ENCODE results near the gene CD81.
A peak's percentile ranks its signal among the peaks of the same experiment; 100 is the strongest.

Gene CD81, protein sequence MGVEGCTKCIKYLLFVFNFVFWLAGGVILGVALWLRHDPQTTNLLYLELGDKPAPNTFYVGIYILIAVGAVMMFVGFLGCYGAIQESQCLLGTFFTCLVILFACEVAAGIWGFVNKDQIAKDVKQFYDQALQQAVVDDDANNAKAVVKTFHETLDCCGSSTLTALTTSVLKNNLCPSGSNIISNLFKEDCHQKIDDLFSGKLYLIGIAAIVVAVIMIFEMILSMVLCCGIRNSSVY

DNA sequence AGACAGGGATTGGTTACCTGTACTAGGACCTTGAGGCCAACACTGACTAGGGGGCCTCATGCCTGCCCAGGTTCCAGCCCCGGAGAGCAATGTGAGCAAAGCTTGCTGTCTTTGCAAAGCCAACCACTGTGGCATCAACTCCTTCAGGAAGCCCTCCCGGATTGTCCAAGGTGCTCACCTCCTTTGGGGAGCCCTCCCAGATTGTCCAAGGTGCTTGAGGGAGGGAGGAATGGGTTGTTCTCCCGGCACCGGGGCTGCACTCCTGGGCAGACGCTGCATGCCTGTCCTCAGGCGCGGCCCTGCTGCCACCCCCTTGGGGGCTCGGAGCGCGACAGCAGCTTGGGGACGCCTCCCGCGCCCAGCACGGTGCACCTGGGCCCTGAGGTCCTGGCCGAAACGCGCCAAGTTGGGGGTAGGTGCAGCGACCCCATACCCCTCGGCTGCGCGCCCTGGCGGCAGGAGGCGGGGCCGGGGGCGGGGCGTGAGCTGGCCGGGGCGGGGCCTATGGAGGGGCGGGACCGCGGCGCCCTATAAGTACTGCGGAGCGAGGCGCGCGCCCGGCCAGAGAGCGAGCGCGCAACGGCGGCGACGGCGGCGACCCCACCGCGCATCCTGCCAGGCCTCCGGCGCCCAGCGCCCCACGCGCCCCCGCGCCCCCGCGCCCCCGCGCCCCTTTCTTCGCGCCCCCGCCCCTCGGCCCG lies at the start of gene CD81:
Gene CD81 (plus strand): TSS at position 560 of the 701 bp plus-strand sequence. CDS start 240 bp downstream, outside the sequence.
- Histone ChIP-seq H3K9me3 (ENCODE audit: insufficient read depth, low read length) (no peaks in the 10 kb centered on the region), H3K36me3 (ENCODE audit: low read length) (no peaks in the 10 kb centered on the region), H3K9me2 (replicated peaks; ENCODE audit: insufficient read depth, low read length) (no peaks in the 10 kb centered on the region), H3K9ac (ENCODE audit: low read length) (peak within 1 kb of the TSS; percentile 97), H3K27me3 (ENCODE audit: low read length) (no peaks in the 10 kb centered on the region), H3K79me2 (ENCODE audit: insufficient read depth, low read length) (peaks cover 44% of the 10 kb centered on the region), H3F3A (ENCODE audit: insufficient read depth) (peaks cover 11% of the 10 kb centered on the region; the same call in 1 of the 2 replicates), H3K4me3 (ENCODE audit: insufficient read depth, low read length, poor library complexity, severe bottlenecking) (peak within 1 kb of the TSS; percentile 94), H2AFZ (ENCODE audit: low read depth, low read length, severe bottlenecking) (no peak within 1 kb of the TSS), H4K20me1 (ENCODE audit: low read depth, low read length) (peaks cover 21% of the 10 kb centered on the region), H3K27ac (ENCODE audit: low read depth, low read length) (peak within 1 kb of the TSS; percentile 71), H3K4me2 (ENCODE audit: low read depth, low read length, poor library complexity, severe bottlenecking) (peak within 1 kb of the TSS; percentile 77)
- TF ChIP-seq EZH2phosphoT487 (conservative IDR thresholded peaks at IDR 0.05; ENCODE audit: low read length), result no peak
- TF ChIP-seq, protein P1, sequence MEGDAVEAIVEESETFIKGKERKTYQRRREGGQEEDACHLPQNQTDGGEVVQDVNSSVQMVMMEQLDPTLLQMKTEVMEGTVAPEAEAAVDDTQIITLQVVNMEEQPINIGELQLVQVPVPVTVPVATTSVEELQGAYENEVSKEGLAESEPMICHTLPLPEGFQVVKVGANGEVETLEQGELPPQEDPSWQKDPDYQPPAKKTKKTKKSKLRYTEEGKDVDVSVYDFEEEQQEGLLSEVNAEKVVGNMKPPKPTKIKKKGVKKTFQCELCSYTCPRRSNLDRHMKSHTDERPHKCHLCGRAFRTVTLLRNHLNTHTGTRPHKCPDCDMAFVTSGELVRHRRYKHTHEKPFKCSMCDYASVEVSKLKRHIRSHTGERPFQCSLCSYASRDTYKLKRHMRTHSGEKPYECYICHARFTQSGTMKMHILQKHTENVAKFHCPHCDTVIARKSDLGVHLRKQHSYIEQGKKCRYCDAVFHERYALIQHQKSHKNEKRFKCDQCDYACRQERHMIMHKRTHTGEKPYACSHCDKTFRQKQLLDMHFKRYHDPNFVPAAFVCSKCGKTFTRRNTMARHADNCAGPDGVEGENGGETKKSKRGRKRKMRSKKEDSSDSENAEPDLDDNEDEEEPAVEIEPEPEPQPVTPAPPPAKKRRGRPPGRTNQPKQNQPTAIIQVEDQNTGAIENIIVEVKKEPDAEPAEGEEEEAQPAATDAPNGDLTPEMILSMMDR (IDR thresholded peaks at IDR 0.05; ENCODE audit: insufficient read depth, low read length, poor library complexity, severe bottlenecking), result no peak

DNA sequence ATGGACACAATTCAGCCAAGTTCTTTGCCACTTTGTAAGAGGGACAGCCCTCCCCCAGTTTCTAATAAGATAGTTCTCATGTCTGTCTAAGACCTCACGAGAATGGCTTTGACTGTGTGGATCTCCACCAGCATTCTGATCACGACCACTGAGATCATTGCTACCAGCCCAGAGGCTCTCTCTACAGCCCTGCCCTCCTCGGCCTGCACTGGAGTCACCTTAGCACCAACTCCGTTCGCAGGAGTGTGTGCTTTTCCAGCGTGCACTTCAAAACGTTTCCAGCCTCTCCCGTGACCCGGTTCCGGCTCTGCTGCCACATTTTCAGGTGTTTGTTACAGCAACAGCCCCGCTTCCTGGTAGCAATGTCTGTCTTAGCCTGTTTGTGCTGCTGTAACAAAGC lies 49.1 kb upstream of the CD81 start:
- H3K27me3 ChIP-seq (ENCODE audit: low read length), result no peaks in the 10 kb centered on the region
- no peak overlapping the region for H2AFZ ChIP-seq (ENCODE audit: low read depth, low read length, severe bottlenecking)
- TF ChIP-seq, protein P1 (IDR thresholded peaks at IDR 0.05; ENCODE audit: insufficient read depth, low read length, poor library complexity, severe bottlenecking), result no peak
- no peak for TF ChIP-seq EZH2phosphoT487 (conservative IDR thresholded peaks at IDR 0.05; ENCODE audit: low read length)
- H3K9me3 ChIP-seq (ENCODE audit: insufficient read depth, low read length), result peaks cover 15% of the 10 kb centered on the region; the same call in 1 of the 2 replicates
- no peak overlapping the region for H3K4me2 ChIP-seq (ENCODE audit: low read depth, low read length, poor library complexity, severe bottlenecking)
- H3K27ac ChIP-seq (ENCODE audit: low read depth, low read length), result no peak overlapping the region
- H3K79me2 ChIP-seq (ENCODE audit: insufficient read depth, low read length), result no peaks in the 10 kb centered on the region
- no peaks in the 10 kb centered on the region for H3K9me2 ChIP-seq (replicated peaks; ENCODE audit: insufficient read depth, low read length)
- no peaks in the 10 kb centered on the region for H3F3A ChIP-seq (ENCODE audit: insufficient read depth)
- H3K9ac ChIP-seq (ENCODE audit: low read length), result no peak overlapping the region
- H4K20me1 ChIP-seq (ENCODE audit: low read depth, low read length), result no peaks in the 10 kb centered on the region
- H3K36me3 ChIP-seq (ENCODE audit: low read length), result no peaks in the 10 kb centered on the region
- no peak overlapping the region for H3K4me3 ChIP-seq (ENCODE audit: insufficient read depth, low read length, poor library complexity, severe bottlenecking)

DNA sequence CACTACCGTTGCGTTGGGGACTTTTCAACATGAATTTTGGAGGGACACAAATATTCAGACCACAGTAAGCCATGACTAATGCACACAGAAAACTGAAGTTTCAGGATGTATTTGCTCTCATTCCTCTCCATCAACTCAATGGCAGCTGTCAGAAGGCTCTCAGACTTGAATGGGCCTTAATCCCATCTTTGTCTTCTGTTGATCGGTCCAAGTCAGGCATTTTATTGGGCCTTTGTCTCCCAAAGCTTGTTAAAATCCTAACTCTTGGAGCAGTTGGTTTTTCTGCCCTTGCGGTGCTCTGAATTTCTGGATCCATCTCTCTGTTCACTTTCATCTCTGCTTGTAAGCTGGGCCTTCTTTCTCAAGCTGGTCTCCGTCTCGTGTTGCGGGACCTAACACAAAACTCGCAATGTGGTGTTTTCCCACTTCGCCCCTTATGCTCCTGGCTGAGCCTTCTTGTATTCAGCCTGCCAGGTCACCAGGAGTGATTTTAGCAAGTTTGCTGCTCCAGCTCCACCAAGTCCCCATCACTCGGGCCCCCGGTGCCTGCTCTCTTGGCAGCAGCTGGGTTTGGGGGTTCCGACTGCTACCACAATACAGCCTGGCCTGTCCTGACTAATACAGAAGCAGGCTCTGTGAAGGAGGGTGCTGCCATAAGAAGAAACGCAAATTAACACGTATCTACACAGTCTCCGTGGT lies 48.3 kb upstream of the CD81 start:
- Histone ChIP-seq H4K20me1 (ENCODE audit: low read depth, low read length) (no peaks in the 10 kb centered on the region), H3K4me2 (ENCODE audit: low read depth, low read length, poor library complexity, severe bottlenecking) (no peak overlapping the region), H3K4me3 (ENCODE audit: insufficient read depth, low read length, poor library complexity, severe bottlenecking) (no peak overlapping the region), H3K9me2 (replicated peaks; ENCODE audit: insufficient read depth, low read length) (no peaks in the 10 kb centered on the region), H3K27me3 (ENCODE audit: low read length) (no peaks in the 10 kb centered on the region), H3K36me3 (ENCODE audit: low read length) (no peaks in the 10 kb centered on the region), H3K9me3 (ENCODE audit: insufficient read depth, low read length) (peaks cover 15% of the 10 kb centered on the region; the same call in 1 of the 2 replicates), H3K27ac (ENCODE audit: low read depth, low read length) (no peak overlapping the region), H2AFZ (ENCODE audit: low read depth, low read length, severe bottlenecking) (no peak overlapping the region), H3K79me2 (ENCODE audit: insufficient read depth, low read length) (no peaks in the 10 kb centered on the region), H3K9ac (ENCODE audit: low read length) (no peak overlapping the region), H3F3A (ENCODE audit: insufficient read depth) (no peaks in the 10 kb centered on the region)
- TF ChIP-seq EZH2phosphoT487 (conservative IDR thresholded peaks at IDR 0.05; ENCODE audit: low read length), result no peak
- TF ChIP-seq, protein P1 (IDR thresholded peaks at IDR 0.05; ENCODE audit: insufficient read depth, low read length, poor library complexity, severe bottlenecking), result no peak

Data from SU-DHL-6 (cell line).